CD4-positive, alpha-beta memory T cell (primary cell): ENCODE data around the gene ALKAL2. TPM values are rescaled to one million over a fixed set of nuclear protein-coding genes. Genes with fewer than 3 reads are reported as not detected.

Experiments
- CTCF ChIA-PET: fragments of 350-600 bp; sonication (Branson Sonifier 250); formaldehyde crosslinking; loops from one replicate; lab custom pipeline; 2021; ENCODE audit warnings: inconsistent platforms; ENCODE audit not compliant: partially characterized antibody; lab: Charles Lee
- POLR2A ChIA-PET: fragments of 350-600 bp; sonication (Branson Sonifier 250); formaldehyde crosslinking; loops from one replicate; lab custom pipeline; 2021; ENCODE audit not compliant: partially characterized antibody; lab: Charles Lee
- DNase-seq, 5 donors: peaks; one replicate each; pipeline versions ENCODE4 v3.0.0 to v3.0.0-alpha.2; 2020 to 2022; ENCODE audit warnings: mixed read lengths in 1 of 5
- H3K27ac ChIP-seq: one replicate; pipeline ENCODE4 v1.7.0; 2013; ENCODE audit warnings: low read depth, low read length
- H3K27me3 ChIP-seq: 2 replicates; pipeline ENCODE4 v1.7.0; 2013; ENCODE audit warnings: mild to moderate bottlenecking, low read length, moderate library complexity; ENCODE audit not compliant: insufficient read depth
- H3K36me3 ChIP-seq: 2 replicates; pipeline ENCODE4 v1.7.0; 2013; ENCODE audit warnings: mild to moderate bottlenecking, low read length, moderate library complexity; ENCODE audit not compliant: insufficient read depth
- H3K4me1 ChIP-seq: 2 replicates; pipeline ENCODE4 v1.7.0; 2013; ENCODE audit warnings: mild to moderate bottlenecking, low read length, moderate library complexity; ENCODE audit not compliant: insufficient read depth
- H3K4me3 ChIP-seq, 2 donors: one replicate each; pipeline ENCODE4 v1.7.0; 2013; ENCODE audit warnings: low read length in 2 of 2, mild to moderate bottlenecking in 1 of 2
- H3K9me3 ChIP-seq, 2 donors: one replicate each; pipeline ENCODE4 v1.7.0; 2013; ENCODE audit warnings: low read length in 2 of 2, control low read depth in 1 of 2; ENCODE audit not compliant: control insufficient read depth in 1 of 2
- H3K27ac Mint-ChIP-seq, 7 donors: one replicate each; pipeline ENCODE4 v1.8.0; 2020 to 2021; ENCODE audit warnings: mixed read lengths in 7 of 7, mild to moderate bottlenecking in 6 of 7, inconsistent platforms in 3 of 7, moderate library complexity in 3 of 7
- H3K27me3 Mint-ChIP-seq, 2 donors: one replicate each; pipeline ENCODE4 v1.8.0; 2020 to 2021; ENCODE audit warnings: mixed read lengths in 2 of 2
- H3K36me3 Mint-ChIP-seq, 2 donors: one replicate each; pipeline ENCODE4 v1.8.0; 2020 to 2021; ENCODE audit warnings: mixed read lengths in 2 of 2, inconsistent platforms in 1 of 2, mild to moderate bottlenecking in 1 of 2
- H3K4me1 Mint-ChIP-seq, 4 donors: one replicate each; pipeline ENCODE4 v1.8.0; 2020 to 2021; ENCODE audit warnings: mixed read lengths in 4 of 4, mild to moderate bottlenecking in 1 of 4
- H3K4me3 Mint-ChIP-seq, 8 donors: one replicate each; pipeline ENCODE4 v1.8.0; 2020 to 2021; ENCODE audit warnings: mixed read lengths in 8 of 8, mild to moderate bottlenecking in 7 of 8, moderate library complexity in 6 of 8, inconsistent platforms in 3 of 8
- H3K9me3 Mint-ChIP-seq, 8 donors: one replicate each; pipeline ENCODE4 v1.8.0; 2020 to 2021; ENCODE audit warnings: mixed read lengths in 8 of 8, mild to moderate bottlenecking in 5 of 8, inconsistent platforms in 3 of 8, moderate library complexity in 1 of 8
- intact Hi-C: fragments of 100-400 bp; cut with micrococcal nuclease; formaldehyde crosslinking; loops from one replicate; pipeline ENCODE4 v1.15.1; 2023
- polyA plus RNA-seq, 2 donors: library from polyadenylated mRNA; unstranded; fragments of 300-500 nt; fragmentation: Illumina TruSeq; gene quantifications; one replicate each; pipeline ENCODE4 v1.2.3, GENCODE V29; 2021
- total RNA-seq, 2 experiments: library from RNA; stranded (reverse); gene quantifications; one replicate each; pipeline ENCODE4 v1.2.3, GENCODE V29; 2021

Gene ALKAL2
- total and polyA plus RNA-seq, 4 experiments from 2014 or later = not detected

GRCh38 chr2:262117-262516, 25.8 kb downstream of the ALKAL2 start:
- CTCF ChIA-PET = interaction anchor here (0.8 to 1.4 kb wide), 6 partner anchors 15 to 376 kb away, joined by 3 to 6 read pairs (median 4); no protein-coding TSS in a partner anchor
- Mint-ChIP-seq H3K9me3 (peaks cover 0 to 18% (median 7%) of the 10 kb centered on the region in 8 donors), H3K4me3 (peak overlapping the region in 5 of 8 donors; percentile 41 to 94 (median 63)), H3K27me3 (no peaks in the 10 kb centered on the region), H3K4me1 (peaks cover 10 to 45% (median 25%) of the 10 kb centered on the region in 4 donors), H3K27ac (peak overlapping the region in 6 of 7 donors; percentile 24 to 96 (median 80)), H3K36me3 (peaks cover 14 to 25% of the 10 kb centered on the region in 2 donors)
- no peaks in the 10 kb centered on the region for H3K36me3 ChIP-seq
- H3K27me3 ChIP-seq = no peaks in the 10 kb centered on the region
- intact Hi-C loops = no loop called here
- H3K9me3 ChIP-seq = no peaks in the 10 kb centered on the region
- POLR2A ChIA-PET = no interaction called here
- DNase-seq = no peak
- peaks cover 31% of the 10 kb centered on the region for H3K4me1 ChIP-seq
- H3K27ac ChIP-seq = no peak overlapping the region
- H3K4me3 ChIP-seq = no peak overlapping the region

DNA sequence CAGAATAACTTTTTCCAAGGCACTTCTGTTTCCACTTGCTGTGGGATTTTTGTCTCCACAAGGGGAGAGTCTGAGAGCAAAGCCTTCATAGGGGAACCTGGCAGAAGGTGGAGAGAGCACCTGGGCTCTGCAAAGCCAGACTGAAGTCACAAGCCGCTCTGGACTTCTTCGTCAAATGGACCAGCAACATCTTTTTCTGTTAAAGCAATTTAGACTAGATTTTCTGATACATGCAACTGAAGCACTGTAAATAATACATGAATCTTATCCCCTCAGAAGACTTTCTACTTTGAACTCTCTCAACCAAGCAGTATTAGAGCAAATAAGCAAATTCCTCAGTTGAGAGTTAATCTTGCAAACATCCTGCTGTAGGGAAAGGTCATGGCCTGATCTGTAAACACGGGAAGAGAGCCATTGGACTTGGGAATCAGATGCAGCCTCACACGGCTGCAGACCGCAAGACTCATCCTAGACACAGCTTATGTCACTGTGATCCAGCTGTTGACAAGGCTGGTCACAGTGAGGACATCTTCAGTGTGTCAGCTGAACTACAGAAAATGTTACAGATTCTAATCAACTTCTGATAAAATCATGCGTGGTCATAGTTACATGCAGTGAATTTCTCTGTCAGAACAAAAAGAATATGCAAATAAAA, 27.3 kb downstream of the ALKAL2 start:
- Histone ChIP-seq H3K27me3 (no peaks in the 10 kb centered on the region), H3K36me3 (no peaks in the 10 kb centered on the region), H3K9me3 (no peaks in the 10 kb centered on the region), H3K4me3 (no peak overlapping the region), H3K27ac (no peak overlapping the region), H3K4me1 (peaks cover 17% of the 10 kb centered on the region)
- H3K27me3 Mint-ChIP-seq = no peaks in the 10 kb centered on the region
- H3K4me3 Mint-ChIP-seq = no peak overlapping the region
- no peak for DNase-seq
- peak overlapping the region in 3 of 7 donors; percentile 13 to 51 (median 15) for H3K27ac Mint-ChIP-seq
- CTCF ChIA-PET = interaction anchor here (1.3 kb wide), 1 partner anchor 375 kb away, joined by 3 read pairs; no protein-coding TSS in a partner anchor
- peaks cover 0 to 18% (median 8%) of the 10 kb centered on the region in 8 donors for H3K9me3 Mint-ChIP-seq
- H3K36me3 Mint-ChIP-seq = peaks cover 14 to 23% of the 10 kb centered on the region in 2 donors
- POLR2A ChIA-PET = no interaction called here
- intact Hi-C loops = no loop called here
- H3K4me1 Mint-ChIP-seq = peaks cover 2 to 30% (median 14%) of the 10 kb centered on the region in 4 donors

DNA sequence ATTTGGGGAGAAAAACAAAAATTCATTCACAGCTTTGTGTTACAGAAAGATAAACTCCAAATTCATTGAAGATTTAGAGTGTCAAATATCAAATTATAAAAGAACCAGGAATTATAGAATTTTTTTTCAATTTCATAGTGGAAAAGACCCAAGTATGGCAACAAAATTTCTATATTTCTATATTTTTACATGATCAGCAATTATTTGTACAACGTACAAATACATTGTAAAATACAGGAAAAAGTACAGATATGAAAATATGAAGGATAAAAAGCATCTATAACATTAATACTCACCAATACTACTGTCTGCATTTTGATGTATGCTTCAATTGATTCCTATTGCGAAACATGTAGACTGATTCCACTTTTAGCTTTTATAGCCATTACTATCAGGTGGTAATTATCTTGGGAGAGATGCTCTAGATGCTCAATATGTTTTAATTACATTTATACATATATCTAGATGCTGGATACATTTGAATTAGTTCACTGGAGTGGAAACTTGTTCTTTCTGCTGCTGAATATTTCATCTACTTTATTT, 28.0 kb downstream of the ALKAL2 start:
- Mint-ChIP-seq H3K36me3 (peaks cover 14 to 19% of the 10 kb centered on the region in 2 donors), H3K4me3 (no peak overlapping the region), H3K27me3 (no peaks in the 10 kb centered on the region), H3K27ac (no peak overlapping the region), H3K4me1 (peaks cover 0 to 24% (median 9%) of the 10 kb centered on the region in 4 donors), H3K9me3 (peaks cover 0 to 18% (median 8%) of the 10 kb centered on the region in 8 donors)
- intact Hi-C loops = no loop called here
- CTCF ChIA-PET = no interaction called here
- Histone ChIP-seq H3K4me1 (peaks cover 12% of the 10 kb centered on the region), H3K36me3 (no peaks in the 10 kb centered on the region), H3K27ac (no peak overlapping the region), H3K9me3 (no peaks in the 10 kb centered on the region), H3K27me3 (no peaks in the 10 kb centered on the region), H3K4me3 (no peak overlapping the region)
- DNase-seq = no peak
- POLR2A ChIA-PET = no interaction called here

DNA sequence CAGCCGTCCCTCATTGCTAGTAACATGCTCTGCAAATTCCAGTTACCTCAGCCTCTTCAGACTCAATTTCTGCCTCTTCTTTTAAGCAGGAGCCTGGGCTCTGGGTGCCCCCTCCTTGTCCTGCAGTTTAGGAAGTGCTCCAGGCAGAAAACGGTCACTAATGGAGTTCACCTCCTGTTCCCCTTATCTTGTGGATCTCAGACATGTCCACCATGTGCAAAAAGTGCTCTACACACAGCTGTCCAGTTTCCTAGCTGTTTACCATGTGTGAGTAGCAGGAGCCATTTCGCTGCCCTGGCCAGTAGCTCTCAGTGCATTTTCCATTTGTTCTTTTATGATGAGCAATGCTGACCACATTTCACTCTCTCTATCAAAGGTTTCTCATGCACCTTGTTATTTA, 29.0 kb downstream of the ALKAL2 start:
- Histone ChIP-seq H3K4me1 (peaks cover 12% of the 10 kb centered on the region), H3K9me3 (no peaks in the 10 kb centered on the region), H3K27ac (no peak overlapping the region), H3K4me3 (no peak overlapping the region), H3K27me3 (no peaks in the 10 kb centered on the region), H3K36me3 (no peaks in the 10 kb centered on the region)
- Mint-ChIP-seq H3K4me1 (peaks cover 0 to 24% (median 7%) of the 10 kb centered on the region in 4 donors), H3K27me3 (no peaks in the 10 kb centered on the region), H3K9me3 (peaks cover 0 to 18% (median 8%) of the 10 kb centered on the region in 8 donors), H3K4me3 (no peak overlapping the region), H3K27ac (peak overlapping the region in 1 of 7 donors; percentile 35), H3K36me3 (peaks cover 14 to 15% of the 10 kb centered on the region in 2 donors)
- intact Hi-C loops = no loop called here
- ChIA-PET CTCF (interaction anchor here (0.9 kb wide), 1 partner anchor 12 kb away, joined by 3 read pairs; no protein-coding TSS in a partner anchor), POLR2A (no interaction called here)
- no peak for DNase-seq

GRCh38 chr2:257842-258241, 30.0 kb downstream of the ALKAL2 start:
- Mint-ChIP-seq H3K36me3 (peaks cover 14 to 15% of the 10 kb centered on the region in 2 donors), H3K27me3 (no peaks in the 10 kb centered on the region), H3K27ac (peak overlapping the region in 1 of 7 donors; percentile 48), H3K9me3 (peaks cover 0 to 18% (median 8%) of the 10 kb centered on the region in 8 donors), H3K4me3 (no peak overlapping the region), H3K4me1 (peaks cover 0 to 16% (median 6%) of the 10 kb centered on the region in 4 donors)
- Histone ChIP-seq H3K9me3 (no peaks in the 10 kb centered on the region), H3K4me1 (peaks cover 3% of the 10 kb centered on the region), H3K4me3 (no peak overlapping the region), H3K36me3 (no peaks in the 10 kb centered on the region), H3K27ac (no peak overlapping the region), H3K27me3 (no peaks in the 10 kb centered on the region)
- DNase-seq = no peak
- intact Hi-C loops = no loop called here
- CTCF ChIA-PET = interaction anchor here (1.6 to 1.9 kb wide), 2 partner anchors 10 to 379 kb away, joined by 6 to 7 read pairs; no protein-coding TSS in a partner anchor
- POLR2A ChIA-PET = no interaction called here

GRCh38 chr2:257429-257828, 30.5 kb downstream of the ALKAL2 start:
- Histone ChIP-seq H3K4me3 (no peak overlapping the region), H3K9me3 (no peaks in the 10 kb centered on the region), H3K27ac (no peak overlapping the region), H3K27me3 (no peaks in the 10 kb centered on the region), H3K4me1 (no peaks in the 10 kb centered on the region), H3K36me3 (no peaks in the 10 kb centered on the region)
- Mint-ChIP-seq H3K4me3 (no peak overlapping the region), H3K4me1 (peaks cover 0 to 12% (median 3%) of the 10 kb centered on the region in 4 donors), H3K27me3 (no peaks in the 10 kb centered on the region), H3K9me3 (peaks cover 0 to 18% (median 8%) of the 10 kb centered on the region in 8 donors), H3K27ac (no peak overlapping the region), H3K36me3 (peaks cover 14 to 18% of the 10 kb centered on the region in 2 donors)
- intact Hi-C loops = no loop called here
- ChIA-PET POLR2A (no interaction called here), CTCF (interaction anchor here (1.6 to 1.9 kb wide), 2 partner anchors 10 to 379 kb away, joined by 6 to 7 read pairs; no protein-coding TSS in a partner anchor)
- DNase-seq = no peak

DNA sequence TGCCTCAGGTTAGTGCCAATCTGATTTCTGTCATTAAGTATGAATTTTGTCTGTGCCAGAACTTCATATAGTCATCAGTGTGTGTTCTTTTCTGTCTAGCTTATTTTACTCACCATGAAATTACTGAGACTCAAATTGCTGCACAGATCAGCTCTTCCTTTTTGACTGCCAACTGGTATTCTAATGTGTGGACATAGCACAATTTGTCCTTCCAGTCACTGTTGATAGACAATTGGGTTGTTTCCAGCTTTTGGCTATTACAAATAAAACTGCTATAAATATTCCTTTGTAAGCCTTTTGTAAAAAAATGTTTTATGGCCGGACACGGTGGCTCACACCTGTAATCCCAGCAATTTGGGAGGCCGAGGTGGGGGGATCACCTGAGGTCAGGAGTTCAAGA, 31.8 kb downstream of the ALKAL2 start:
- ChIA-PET CTCF (interaction anchor here (0.7 to 1.0 kb wide), 2 partner anchors 9 to 10 kb away, joined by 3 to 4 read pairs; no protein-coding TSS in a partner anchor), POLR2A (no interaction called here)
- DNase-seq = no peak
- Histone ChIP-seq H3K9me3 (no peaks in the 10 kb centered on the region), H3K36me3 (no peaks in the 10 kb centered on the region), H3K27ac (no peak overlapping the region), H3K27me3 (no peaks in the 10 kb centered on the region), H3K4me3 (no peak overlapping the region), H3K4me1 (no peaks in the 10 kb centered on the region)
- H3K4me3 Mint-ChIP-seq = no peak overlapping the region
- H3K9me3 Mint-ChIP-seq = peaks cover 0 to 18% (median 8%) of the 10 kb centered on the region in 8 donors
- peaks cover 23 to 24% of the 10 kb centered on the region in 2 donors for H3K36me3 Mint-ChIP-seq
- H3K27me3 Mint-ChIP-seq = no peaks in the 10 kb centered on the region
- intact Hi-C loops = no loop called here
- H3K27ac Mint-ChIP-seq = no peak overlapping the region
- H3K4me1 Mint-ChIP-seq = peaks cover 0 to 7% (median 0%) of the 10 kb centered on the region in 4 donors
